GM12878 (cell line): ENCODE results near the gene PRRC2B. TPM values are rescaled to one million over a fixed set of nuclear protein-coding genes. Genes with fewer than 3 reads are reported as not detected.

Source experiments
- ATAC-seq: fragments of 200-7000 bp; cut with Tn5 transposase; 3 replicates; pipeline ENCODE4 v1.9.1; 2020; ENCODE audit warnings: mild to moderate bottlenecking, moderate library complexity
- BruUV-seq: library from RNA; stranded (reverse); fragments of 400-500 nt; replicated peaks from 2 replicates; lab custom pipeline; 2021; lab: Mats Ljungman, UMichigan
- CTCF ChIA-PET: fragments of 300-600 bp; sonication (Branson Sonifier 250); formaldehyde crosslinking; extraction: SDS; loops from one replicate; lab custom pipeline; 2021; ENCODE audit warnings: inconsistent platforms; lab: Yijun Ruan, JAX
- POLR2A ChIA-PET: fragments of 350-600 bp; formaldehyde crosslinking; extraction: SDS; loops from one replicate; lab custom pipeline; 2021; ENCODE audit warnings: inconsistent platforms; lab: Charles Lee
- RAD21 ChIA-PET: fragments of 300-600 bp; sonication (Branson Sonifier 250); formaldehyde crosslinking; loops from one replicate; lab custom pipeline; 2023; ENCODE audit warnings: antibody characterized with exemption; ENCODE audit not compliant: unreplicated experiment; lab: Charles Lee
- SMC1A ChIA-PET: fragments of 300-600 bp; sonication (Branson Sonifier 250); formaldehyde crosslinking; loops from one replicate; lab custom pipeline; 2023; ENCODE audit not compliant: unreplicated experiment, uncharacterized antibody; lab: Charles Lee
- DNase-seq: peaks from one replicate; pipeline ENCODE4 v3.0.0-alpha.2; 2011; ENCODE audit warnings: low read depth, low spot score
- FAIRE-seq: peaks from 3 replicates; lab custom pipeline; 2011; peaks lifted over from hg19 to GRCh38; lab: Jason Lieb, UNC
- H2AFZ ChIP-seq: 2 replicates; pipeline ENCODE4 v1.6.0; 2011; ENCODE audit warnings: low read depth, low read length, control low read depth; ENCODE audit not compliant: control insufficient read depth
- H3K27ac ChIP-seq: 2 replicates; pipeline ENCODE4 v1.5.1; 2011; ENCODE audit warnings: control low read depth; ENCODE audit not compliant: control insufficient read depth, insufficient read depth
- H3K27me3 ChIP-seq, 2 experiments: replicated peaks in 1 of 2; 2 replicates each; pipeline versions ENCODE4 v1.6.0 to v1.6.1; 2011; ENCODE audit warnings: low read length in 1 of 2; ENCODE audit not compliant: control insufficient read depth in 2 of 2, insufficient read depth in 2 of 2
- H3K36me3 ChIP-seq, 2 experiments: 2 replicates each; pipeline ENCODE4 v1.5.1; 2011; ENCODE audit warnings: low read length in 1 of 2; ENCODE audit not compliant: control insufficient read depth in 2 of 2, insufficient read depth in 2 of 2
- H3K4me1 ChIP-seq: 2 replicates; pipeline ENCODE4 v1.6.1; 2011; ENCODE audit warnings: mild to moderate bottlenecking, low read length, moderate library complexity, mixed read lengths; ENCODE audit not compliant: control insufficient read depth, insufficient read depth
- H3K4me2 ChIP-seq: 2 replicates; pipeline ENCODE4 v1.6.0; 2011; ENCODE audit warnings: control low read depth; ENCODE audit not compliant: control insufficient read depth, insufficient read depth
- H3K4me3 ChIP-seq: fragments of 200-600 bp; sonication (generic); 2 replicates; pipeline ENCODE4 v1.5.1; 2016
- H3K79me2 ChIP-seq: 2 replicates; pipeline ENCODE4 v1.6.0; 2011; ENCODE audit warnings: low read length; ENCODE audit not compliant: control insufficient read depth, insufficient read depth
- H3K9ac ChIP-seq: 2 replicates; pipeline ENCODE4 v1.8.0; 2011; ENCODE audit warnings: low read length, control low read depth, mixed read lengths; ENCODE audit not compliant: control insufficient read depth, insufficient read depth
- H3K9me3 ChIP-seq: replicated peaks from 3 replicates; pipeline ENCODE4 v1.5.1; 2011; ENCODE audit warnings: mild to moderate bottlenecking, low read length; ENCODE audit not compliant: control insufficient read depth, insufficient read depth
- H4K20me1 ChIP-seq: 2 replicates; pipeline ENCODE4 v1.6.0; 2011; ENCODE audit not compliant: control insufficient read depth, insufficient read depth
- EED ChIP-seq: sonication (generic); IDR thresholded peaks from 2 replicates; pipeline ENCODE4 v1.6.1; 2016; ENCODE audit warnings: antibody characterized with exemption, low read depth
- HDAC2 ChIP-seq: fragments of 200-600 bp; sonication (generic); IDR thresholded peaks from 2 replicates; pipeline ENCODE4 v1.6.1; 2017
- IKZF1 ChIP-seq: fragments of 450-650 bp; conservative IDR thresholded peaks from 2 replicates; pipeline ENCODE4 v1.6.1; 2017; ENCODE audit warnings: antibody characterized with exemption, mild to moderate bottlenecking
- IKZF2 ChIP-seq, 2 experiments: fragments of 450-650 bp; IDR thresholded peaks; 2 replicates each; pipeline ENCODE4 v1.6.1; 2017; ENCODE audit warnings: mild to moderate bottlenecking in 2 of 2, moderate library complexity in 2 of 2
- JUNB ChIP-seq: IDR thresholded peaks from 2 replicates; pipeline ENCODE4 v1.6.1; 2016; ENCODE audit warnings: antibody characterized with exemption, mild to moderate bottlenecking
- KDM1A ChIP-seq: fragments of 200-600 bp; sonication (generic); IDR thresholded peaks from 2 replicates; pipeline ENCODE4 v1.6.1; 2016; ENCODE audit warnings: borderline replicate concordance
- NFYB ChIP-seq: IDR thresholded peaks from 2 replicates; pipeline ENCODE4 v1.6.1; 2011; ENCODE audit warnings: low read depth, mild to moderate bottlenecking, low read length, improper control_type of control experiment, moderate library complexity; ENCODE audit not compliant: insufficient read depth
- PBX3 ChIP-seq: IDR thresholded peaks from 2 replicates; pipeline ENCODE4 v1.6.1; 2011; ENCODE audit warnings: mild to moderate bottlenecking, low read depth, low read length, moderate library complexity; ENCODE audit not compliant: insufficient replicate concordance
- TBL1XR1 ChIP-seq: IDR thresholded peaks from 2 replicates; pipeline ENCODE4 v1.6.1; 2012; ENCODE audit warnings: low read depth, low read length, improper control_type of control experiment
- USF2 ChIP-seq: IDR thresholded peaks from 2 replicates; pipeline ENCODE4 v1.6.1; 2011; ENCODE audit warnings: low read depth, low read length, improper control_type of control experiment, borderline replicate concordance
- ZBTB40 ChIP-seq: fragments of 450-650 bp; IDR thresholded peaks from 2 replicates; pipeline ENCODE4 v1.6.1; 2016; ENCODE audit warnings: mild to moderate bottlenecking, moderate library complexity, borderline replicate concordance
- WGBS: methylation state at CpG from one replicate; pipeline ENCODE4 v1.1.6; 2016; ENCODE audit warnings: low lambda C conversion rate; ENCODE audit not compliant: insufficient replicate concordance, insufficient coverage; ENCODE audit errors: missing lambda C conversion rate; 5-methylcytosine and 5-hydroxymethylcytosine counted together
- in situ Hi-C: fragments of 300-500 bp; cut with MboI; formaldehyde crosslinking; loops from 9 replicates; pipeline ENCODE4 v1.14.3; 2018; ENCODE audit warnings: mixed read lengths
- intact Hi-C: fragments of 100-400 bp; cut with micrococcal nuclease; formaldehyde crosslinking; loops from one replicate; pipeline ENCODE4 v1.14.2; 2022; ENCODE audit not compliant: unreplicated experiment
- polyA plus RNA-seq, 11 experiments: library from polyadenylated mRNA; depleted of rRNA in 4 of 11; unstranded in 6 of 11; stranded (reverse) in 5 of 11; fragments of >200 nt; fragmentation: Nextera tagmentation in 4 of 11; fragmentation: Illumina TruSeq in 1 of 11; extraction: Ambion mirVana in 4 of 11; extraction: Trizol in 1 of 11; gene quantifications; 1 replicate in 1 of 11; 2 replicates in 10 of 11; pipeline versions ENCODE4 v1.2.1 to v1.2.3, GENCODE V29; 2011 to 2016; ENCODE audit warnings: inconsistent platforms in 2 of 11, missing spikeins in 2 of 11, low read depth in 1 of 11
- total RNA-seq, 4 experiments: library from RNA; depleted of rRNA in 3 of 4; stranded (reverse); fragments of >200 nt in 3 of 4; fragmentation: Illumina TruSeq in 1 of 4; extraction: Trizol in 1 of 4; gene quantifications; 2 replicates each; pipeline versions ENCODE4 v1.2.1 to v1.2.3, GENCODE V29; 2013 to 2021

PRRC2B gene
- total and polyA plus RNA-seq, 10 of the 15 experiments (the other 5 are each of a cell fraction or from before 2014, with no cell fraction given) = 0.84 to 155 (median 28.7) TPM

GRCh38 chr9:131478421-131478868, 84.6 kb downstream of the PRRC2B start (continued):
- TF ChIP-seq PBX3 = no peak
- no peak for TF ChIP-seq KDM1A
- no peak for TF ChIP-seq JUNB

GRCh38 chr9:131478911-131479310, 85.0 kb downstream of the PRRC2B start:
- ATAC-seq (no peak), FAIRE-seq (no peak), DNase-seq (no peak)
- BruUV-seq = no TSS peak
- Histone ChIP-seq H3K9me3 (no peaks in the 10 kb centered on the region), H2AFZ (no peak overlapping the region), H3K4me2 (no peak overlapping the region), H3K79me2 (no peaks in the 10 kb centered on the region), H3K4me1 (no peaks in the 10 kb centered on the region), H3K4me3 (no peak overlapping the region), H3K27ac (no peak overlapping the region), H3K36me3 (peaks cover 54 to 74% of the 10 kb centered on the region in 2 experiments), H3K27me3 (no peaks in the 10 kb centered on the region), H4K20me1 (no peaks in the 10 kb centered on the region; the same call in 1 of the 2 replicates), H3K9ac (no peak overlapping the region)
- ChIA-PET POLR2A (interaction anchor here (0.6 kb wide), 1 partner anchor 84 kb away, joined by 3 read pairs; no protein-coding TSS in a partner anchor), SMC1A (interaction anchor here (1.9 kb wide), 1 partner anchor 266 kb away, joined by 4 read pairs; no protein-coding TSS in a partner anchor), CTCF (interaction anchor here (0.9 to 3.8 kb wide), 5 partner anchors 82 to 266 kb away, joined by 3 to 26 read pairs (median 5); no protein-coding TSS in a partner anchor), RAD21 (interaction anchor here (0.8 kb wide), 1 partner anchor 31 kb away, joined by 3 read pairs; no protein-coding TSS in a partner anchor)
- TF ChIP-seq HDAC2 (no peak), IKZF1 (no peak), ZBTB40 (no peak), NFYB (no peak), EED (no peak), USF2 (no peak), TBL1XR1 (no peak), IKZF2 (IDR thresholded peaks at IDR 0.05) (no peak)
- WGBS = 94% methylated on average over 10 of the region's 10 CpGs
- intact Hi-C loops = loop anchor here (1.0 kb wide), 1 partner anchor 129 kb away; no protein-coding TSS in a partner anchor
- in situ Hi-C loops = no loop called here
